HG03097 (cell line): ENCODE measurements around the gene MYH1.

Source experiments
- ATAC-seq: cut with Tn5 transposase; IDR thresholded peaks from one replicate; pipeline ENCODE4 v1.9.1; 2021; ENCODE audit not compliant: unreplicated experiment, low FRiP score

Gene MYH1

GRCh38 chr17:10492004-10492403, 26.3 kb downstream of the MYH1 start:
- ATAC-seq, result no peak

- ATAC-seq, result no peak
Observed at GRCh38 chr17:10482252-10482651, 36.1 kb downstream of the MYH1 start.

- ATAC-seq, result no peak
Observed at GRCh38 chr17:10477701-10478100, 40.6 kb downstream of the MYH1 start.

- no peak for ATAC-seq
Observed at GRCh38 chr17:10474536-10474935, 43.8 kb downstream of the MYH1 start.

- no peak for ATAC-seq
Observed at GRCh38 chr17:10471858-10472257, 46.5 kb downstream of the MYH1 start.

- ATAC-seq, result no peak
Observed at GRCh38 chr17:10469459-10469858, 48.9 kb downstream of the MYH1 start, which contains the start of gene MYH4. TSS of gene MYH4 (minus strand) at chr17:10469559. CDS start at chr17:10466745, 2,814 bp downstream.

- ATAC-seq, result no peak
Observed at GRCh38 chr17:10463402-10463801, 54.9 kb downstream of the MYH1 start.

- no peak for ATAC-seq
Observed at GRCh38 chr17:10460062-10460461, 58.3 kb downstream of the MYH1 start.

GRCh38 chr17:10458701-10459100, 59.6 kb downstream of the MYH1 start:
- ATAC-seq, result no peak

GRCh38 chr17:10457952-10458351, 60.4 kb downstream of the MYH1 start:
- ATAC-seq, result no peak

GRCh38 chr17:10447026-10447931, 71.1 kb downstream of the MYH1 start:
- ATAC-seq, result no peak
